ENCODE data around the gene TACSTD2. TPM values are rescaled to one million over a fixed set of nuclear protein-coding genes. Genes with fewer than 3 reads are reported as not detected.
"Not testable (repeated sequence)": the region's sequence is repeated elsewhere in the genome, so short reads cannot be mapped to it uniquely, and the experiment has no call there.

TACSTD2 gene
- total RNA-seq, 1 donor from 2014 or later = not detected

DNA sequence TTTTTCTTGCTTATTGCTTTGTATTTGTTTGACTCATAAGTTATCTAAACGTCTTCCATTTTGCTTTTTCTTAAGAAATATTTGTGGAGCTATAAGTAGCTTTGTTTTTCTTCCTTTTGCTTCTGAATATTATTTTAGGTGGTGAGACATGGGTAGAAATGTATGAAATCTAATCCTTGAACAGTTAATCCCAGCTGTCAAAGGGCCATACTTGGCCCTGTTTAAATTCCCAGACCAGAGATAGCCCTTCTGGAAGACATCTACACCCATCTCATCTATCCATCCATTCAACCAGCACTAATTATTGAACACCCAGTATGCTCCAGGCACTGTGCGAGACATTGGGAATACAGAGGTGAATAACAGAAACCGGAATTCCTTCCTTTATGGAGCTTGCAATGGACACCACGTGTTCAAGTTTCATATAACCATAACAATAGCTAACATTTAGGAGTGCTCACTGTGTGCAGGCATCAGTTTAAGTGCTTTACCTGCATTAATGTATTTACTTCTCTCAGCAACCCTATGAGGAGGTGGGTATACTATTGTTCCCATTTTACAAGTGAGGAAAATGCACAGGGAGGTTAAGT lies 8.7 kb downstream of the TACSTD2 start:
- no peak for DNase-seq (ENCODE audit: low read depth)

DNA sequence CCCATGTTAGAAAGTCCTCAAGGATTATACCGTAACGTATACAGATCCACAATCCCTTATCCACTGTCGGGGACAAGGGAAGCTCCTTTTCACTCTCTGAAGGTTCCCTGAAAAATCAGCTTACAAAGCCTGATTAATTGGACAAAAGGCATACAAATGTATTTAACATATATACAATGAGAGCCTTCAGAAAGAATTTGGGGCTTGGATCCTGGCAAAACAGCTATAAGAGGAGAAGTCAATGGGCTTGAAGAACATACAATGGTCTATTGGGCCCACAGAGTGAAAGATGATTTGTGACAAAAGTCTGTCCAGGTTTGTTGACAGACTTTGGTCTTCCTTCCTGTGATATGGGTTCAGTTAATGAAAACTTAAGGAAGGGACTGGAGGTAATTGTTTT lies 10.7 kb downstream of the TACSTD2 start:
- no peak for DNase-seq (ENCODE audit: low read depth)

DNA sequence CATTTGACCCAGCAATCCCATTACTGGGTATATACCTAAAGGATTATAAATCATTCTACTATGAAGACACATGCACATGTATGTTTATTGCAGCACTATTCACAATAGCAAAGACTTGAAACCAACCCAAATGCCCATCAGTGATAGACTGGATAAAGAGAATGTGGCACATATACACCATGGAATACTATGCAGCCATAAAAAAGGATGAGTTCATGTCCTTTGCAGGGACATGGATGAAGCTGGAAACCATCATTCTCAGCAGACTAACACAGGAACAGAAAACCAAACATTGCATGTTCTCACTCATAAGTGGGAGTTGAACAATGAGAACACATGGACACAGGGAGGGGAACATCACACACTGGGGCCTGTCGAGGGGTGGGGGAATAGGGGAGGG lies 13.3 kb downstream of the TACSTD2 start:
- not testable (repeated sequence) for DNase-seq (ENCODE audit: low read depth)

DNA sequence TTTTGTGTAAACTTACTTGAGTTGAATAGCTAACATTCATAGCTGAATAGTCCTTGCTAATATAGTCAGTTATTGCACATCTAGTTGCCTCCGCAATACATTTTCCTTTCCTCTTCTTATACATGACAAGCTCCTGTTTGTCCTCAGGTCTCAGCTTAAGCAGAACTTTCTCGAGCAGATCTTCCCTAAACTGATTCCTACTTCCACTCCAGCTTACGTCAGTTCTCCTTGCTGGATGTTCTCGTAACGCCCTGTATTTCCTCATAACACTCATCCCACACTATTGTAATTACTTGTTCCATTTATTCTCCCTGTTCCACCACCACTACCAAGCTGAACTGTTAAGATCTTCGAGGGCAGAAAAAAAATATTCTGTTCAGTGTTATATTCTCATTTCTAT lies 15.4 kb downstream of the TACSTD2 start:
- DNase-seq (ENCODE audit: low read depth) = no peak

DNA sequence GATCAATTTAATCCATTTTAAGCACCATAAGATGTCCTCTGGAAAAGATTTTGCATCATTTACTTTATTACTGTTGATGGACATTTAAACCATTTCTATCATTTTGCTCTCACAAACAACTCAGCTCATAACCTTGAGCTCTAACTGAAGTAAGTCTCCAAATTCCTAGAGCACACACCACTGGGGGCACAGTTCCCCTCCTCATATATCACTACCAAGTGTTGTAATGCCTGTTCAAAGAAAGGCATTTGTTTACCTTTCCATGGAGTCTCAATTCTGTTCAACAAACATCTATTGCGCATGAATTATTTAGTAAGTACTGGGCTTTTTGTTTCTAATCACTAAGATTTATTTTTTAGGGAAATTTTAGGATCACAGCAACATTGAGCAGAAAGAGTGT lies 21.7 kb downstream of the TACSTD2 start:
- no peak for DNase-seq (ENCODE audit: low read depth)

DNA sequence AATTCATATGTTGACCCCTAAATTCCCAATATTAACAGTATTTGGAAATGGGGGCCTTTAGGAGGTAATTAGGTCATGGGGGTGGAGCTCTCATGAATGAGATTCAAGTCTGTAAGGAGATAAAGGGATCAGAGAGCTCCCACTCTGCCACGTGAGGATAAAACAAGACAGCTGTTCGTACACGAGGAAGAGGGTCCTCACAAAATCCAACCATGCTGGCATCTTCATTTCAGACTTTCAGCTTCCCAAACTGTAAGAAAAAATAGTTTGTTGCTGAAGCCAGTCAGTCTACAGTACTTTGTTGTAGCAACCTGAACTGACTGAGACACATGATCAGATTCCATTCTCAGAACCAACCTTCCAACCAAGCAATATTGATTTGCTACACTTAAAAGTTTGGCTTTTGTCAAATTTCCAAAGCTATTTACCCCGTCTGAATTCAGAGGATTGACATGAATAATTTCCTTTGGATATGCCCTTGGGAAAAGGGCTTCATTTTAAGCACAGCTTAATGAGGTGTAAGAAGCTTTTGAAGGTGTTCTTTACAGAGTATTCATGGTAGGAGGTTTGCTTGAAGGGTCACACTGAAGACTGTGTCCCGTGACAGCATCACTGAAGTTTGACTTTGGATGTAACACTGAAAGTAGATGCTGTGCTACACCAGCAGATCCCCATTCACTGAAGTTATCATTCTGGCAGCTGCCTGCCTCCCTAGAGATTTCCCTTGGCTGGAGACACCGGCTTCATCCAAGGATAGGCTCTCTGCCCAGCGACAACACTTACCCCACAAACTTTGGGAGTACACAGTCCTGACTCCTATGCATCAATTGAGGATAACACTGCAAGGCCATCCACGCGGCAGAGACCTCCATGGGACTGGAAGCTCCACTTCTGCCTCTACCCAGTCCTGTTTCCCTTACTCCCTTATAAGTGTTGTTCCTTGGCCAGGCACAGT lies 25.6 kb downstream of the TACSTD2 start:
- DNase-seq (ENCODE audit: low read depth) = peak; percentile 73

DNA sequence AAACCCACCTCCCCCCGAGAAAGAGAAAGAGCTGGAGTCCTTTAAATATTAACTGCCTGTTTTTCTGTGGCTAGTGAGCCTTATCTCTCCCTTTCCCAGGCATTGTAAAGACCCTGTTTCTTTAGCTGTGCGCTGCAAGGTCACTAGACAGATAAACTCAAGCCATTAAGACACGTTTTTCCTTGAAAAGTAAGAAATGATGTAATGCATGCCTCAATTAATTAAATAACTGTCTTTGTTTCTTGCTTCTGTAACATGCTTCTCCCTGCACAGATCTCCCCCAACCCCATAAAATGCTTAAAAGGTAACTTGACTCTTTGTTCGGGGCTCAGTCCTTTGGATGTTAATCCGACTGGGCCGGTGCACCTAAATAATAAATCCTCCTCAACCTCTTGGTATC lies 27.8 kb downstream of the TACSTD2 start:
- DNase-seq (ENCODE audit: low read depth) = not testable (repeated sequence)

DNA sequence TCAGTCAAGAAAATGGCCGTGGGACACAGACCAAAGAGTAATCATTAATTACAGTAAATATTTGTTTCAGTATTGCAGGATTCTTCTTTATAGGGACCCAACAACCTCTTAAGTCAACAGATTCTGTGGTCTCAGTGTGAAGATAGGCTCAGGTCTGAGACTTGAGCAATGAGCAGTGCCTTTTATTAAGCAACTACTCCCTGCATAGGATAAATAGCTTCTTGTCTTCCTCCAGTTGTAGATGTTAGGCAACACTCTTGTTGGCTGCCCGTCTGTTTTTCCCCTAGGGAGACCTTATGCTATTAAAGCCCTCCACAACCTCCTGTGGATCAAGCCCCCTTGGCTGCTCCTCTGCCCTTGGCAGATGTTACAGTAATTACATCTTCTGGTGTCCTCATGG lies 28.7 kb downstream of the TACSTD2 start:
- DNase-seq (ENCODE audit: low read depth) = no peak

DNA sequence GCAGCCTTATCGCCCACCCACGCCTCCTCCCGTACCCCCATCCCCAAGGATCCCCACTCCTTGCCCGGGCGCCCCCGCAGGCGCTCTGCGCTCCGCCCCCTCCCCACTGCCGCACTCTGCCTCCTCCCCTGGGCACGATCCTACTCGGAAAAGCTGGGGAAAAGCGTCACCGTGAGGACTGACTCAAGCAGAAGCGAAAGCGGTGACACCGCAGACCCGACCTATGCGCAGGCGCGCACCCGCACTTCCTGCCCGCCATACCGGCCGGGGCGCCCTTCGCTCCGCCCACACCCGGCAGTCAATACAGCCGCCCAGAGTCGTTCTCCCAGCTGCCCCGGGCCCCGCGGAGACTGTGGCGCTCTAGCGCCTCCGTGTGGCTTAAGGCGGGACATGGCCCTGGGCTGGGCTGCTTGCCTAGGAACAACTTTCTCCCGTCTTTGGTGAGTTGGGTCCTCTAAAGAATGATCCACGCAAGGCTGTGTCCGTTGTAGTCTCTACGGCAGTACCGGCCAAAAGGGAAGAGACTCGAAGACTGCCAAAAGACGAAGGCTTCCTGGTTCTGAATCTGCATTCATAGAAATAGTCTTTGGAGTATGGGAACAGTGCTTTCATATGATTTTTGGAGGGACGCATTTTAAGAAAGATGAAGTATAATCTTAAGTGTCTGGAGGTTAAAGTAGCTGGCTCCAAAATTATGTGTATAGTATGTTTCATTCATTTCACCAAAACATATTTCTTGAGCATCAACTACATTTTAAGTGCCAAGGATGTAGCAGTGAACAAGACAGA lies 30.3 kb downstream of the TACSTD2 start, which contains the start of gene OMA1:
TSS of gene OMA1 (minus strand) at position 207 of the 789 bp plus-strand sequence. CDS start 7,432 bp downstream, outside the sequence.
- DNase-seq (ENCODE audit: low read depth) = peak; percentile 96

DNA sequence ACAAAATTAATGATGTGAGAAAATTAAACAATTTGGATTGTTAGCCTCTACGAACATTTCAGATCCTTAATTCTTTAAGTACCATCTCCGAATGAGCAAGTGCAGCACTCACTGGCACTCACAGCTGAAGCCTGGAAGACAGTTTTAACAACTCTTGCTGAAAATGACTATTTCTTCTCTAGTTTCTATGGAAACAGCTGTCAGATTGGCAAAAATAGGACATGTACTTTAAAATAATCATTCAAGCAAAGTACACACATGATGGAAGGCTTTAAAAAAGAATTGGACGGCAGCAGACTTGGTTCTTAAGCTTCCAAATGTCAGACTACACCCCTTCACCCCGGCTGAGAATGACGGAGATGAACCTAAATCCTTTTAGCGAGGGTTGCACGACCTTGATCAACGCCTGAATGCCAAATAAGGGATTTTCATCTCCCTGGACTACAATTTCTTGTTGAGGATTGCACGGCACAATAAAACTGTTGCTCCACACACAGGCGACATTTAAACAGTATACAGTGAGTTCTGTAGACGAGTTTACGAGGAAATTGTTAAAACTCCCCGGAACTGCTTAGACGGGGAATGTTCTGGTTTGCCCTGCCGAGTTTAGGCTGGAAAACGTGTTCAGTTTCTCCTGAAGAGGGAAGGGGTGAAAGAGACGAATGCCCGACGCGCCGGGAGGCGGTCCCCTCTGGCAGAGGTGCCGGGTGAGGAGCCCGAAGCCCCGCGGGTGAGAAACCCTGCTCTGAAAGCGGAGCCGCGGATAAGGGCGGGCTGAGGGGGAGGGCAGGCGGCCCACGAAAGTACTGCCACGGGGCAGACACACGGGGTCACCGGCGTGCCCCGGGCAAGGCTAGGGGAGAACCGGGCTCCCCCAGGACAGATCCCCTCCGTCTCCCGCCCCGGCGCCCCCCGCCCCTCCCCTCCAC lies 31.2 kb downstream of the TACSTD2 start:
- peak; percentile 87 for DNase-seq (ENCODE audit: low read depth)

DNA sequence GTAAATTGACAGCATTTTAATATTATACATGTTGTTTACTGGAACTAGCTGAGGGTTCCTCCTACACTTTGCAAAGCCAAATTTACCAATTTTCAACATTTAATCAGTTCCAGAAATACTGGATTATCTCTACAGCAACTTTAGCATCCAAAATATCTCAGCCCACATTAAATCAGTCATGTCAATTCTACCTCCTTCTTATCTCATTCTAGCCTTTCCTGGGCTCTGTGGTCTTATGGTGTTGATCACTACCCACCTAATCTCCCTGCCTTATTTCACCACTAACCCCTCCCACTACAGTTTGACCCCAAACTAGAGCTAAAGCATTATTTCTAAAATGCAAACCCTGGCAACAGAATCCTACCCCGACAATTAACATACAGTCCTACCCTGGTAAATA lies 33.8 kb downstream of the TACSTD2 start:
- DNase-seq (ENCODE audit: low read depth) = no peak

DNA sequence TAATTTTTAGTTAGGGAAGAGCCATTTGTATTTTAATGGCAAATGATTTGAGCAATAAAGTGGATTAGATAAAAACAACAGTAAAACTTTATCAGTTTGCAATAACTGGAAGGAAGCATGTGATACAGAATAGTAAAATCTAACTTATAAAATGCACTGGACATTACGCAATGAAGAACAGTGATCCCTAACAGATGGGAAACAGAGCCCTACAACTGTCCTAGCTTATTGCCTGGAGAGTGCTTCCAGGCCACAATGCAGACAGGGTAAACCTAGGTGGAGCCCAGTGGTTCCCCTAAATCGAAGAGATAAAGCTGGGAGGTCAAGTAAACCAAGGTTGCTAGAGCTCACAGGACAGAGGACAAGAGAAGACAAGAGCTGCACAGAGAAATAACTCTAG lies 37.5 kb downstream of the TACSTD2 start:
- DNase-seq (ENCODE audit: low read depth) = peak; percentile 12

DNA sequence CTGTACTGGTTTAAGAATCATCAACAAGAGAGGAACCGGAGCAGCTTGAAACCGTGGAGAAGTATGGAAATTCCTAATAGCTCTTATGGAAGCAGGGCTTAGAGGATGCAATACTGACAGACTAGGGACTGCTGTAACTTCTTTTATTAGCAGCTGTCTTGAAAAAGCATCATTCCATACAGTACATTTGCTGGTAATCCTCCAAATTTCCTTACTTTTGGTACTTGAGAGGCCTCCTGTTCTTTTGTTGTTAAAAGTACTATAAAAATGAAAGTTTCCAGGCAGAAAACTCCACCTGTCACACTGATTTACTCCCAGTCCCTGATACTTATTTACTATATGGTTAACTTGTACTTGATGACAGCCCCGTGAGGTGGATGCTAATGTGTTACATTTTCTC lies 38.2 kb downstream of the TACSTD2 start:
- no peak for DNase-seq (ENCODE audit: low read depth)

DNA sequence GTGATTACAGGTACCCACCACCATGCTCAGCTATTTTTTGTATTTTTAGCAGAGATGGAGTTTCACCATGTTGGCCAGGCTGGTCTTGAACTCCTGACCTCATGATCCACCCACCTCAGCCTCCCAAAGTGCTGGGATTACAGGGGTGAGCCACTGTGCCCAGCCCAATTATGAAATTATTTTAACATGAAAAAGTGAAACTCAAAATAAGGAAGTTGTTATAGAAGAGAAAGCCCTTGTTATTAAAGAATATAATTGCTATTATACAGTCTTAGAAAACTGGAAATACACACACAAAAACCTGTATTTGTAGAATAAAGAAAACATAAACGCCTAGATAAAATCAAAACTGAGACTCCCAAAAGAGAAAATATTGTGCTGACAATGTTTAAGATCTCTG lies 45.2 kb downstream of the TACSTD2 start:
- DNase-seq (ENCODE audit: low read depth) = not testable (repeated sequence)

DNA sequence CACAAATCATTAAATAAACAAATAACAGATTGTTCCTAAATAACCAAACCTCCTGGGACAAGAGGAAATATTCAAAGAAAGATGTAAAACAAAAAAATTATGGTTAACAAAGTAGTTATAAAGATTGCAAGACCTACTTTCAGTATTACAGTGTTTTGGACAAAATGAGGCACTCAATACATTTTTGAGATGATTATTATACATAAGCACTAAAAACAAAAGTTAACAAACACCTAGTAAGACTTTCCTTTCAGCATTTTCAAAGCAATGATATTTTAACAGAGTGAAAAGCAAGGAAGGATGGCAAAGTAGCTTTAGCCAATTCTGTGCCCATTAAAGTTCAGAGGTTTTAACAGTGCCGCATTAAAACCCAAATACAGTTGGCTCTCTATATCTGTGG lies 47.8 kb downstream of the TACSTD2 start:
- DNase-seq (ENCODE audit: low read depth) = no peak

DNA sequence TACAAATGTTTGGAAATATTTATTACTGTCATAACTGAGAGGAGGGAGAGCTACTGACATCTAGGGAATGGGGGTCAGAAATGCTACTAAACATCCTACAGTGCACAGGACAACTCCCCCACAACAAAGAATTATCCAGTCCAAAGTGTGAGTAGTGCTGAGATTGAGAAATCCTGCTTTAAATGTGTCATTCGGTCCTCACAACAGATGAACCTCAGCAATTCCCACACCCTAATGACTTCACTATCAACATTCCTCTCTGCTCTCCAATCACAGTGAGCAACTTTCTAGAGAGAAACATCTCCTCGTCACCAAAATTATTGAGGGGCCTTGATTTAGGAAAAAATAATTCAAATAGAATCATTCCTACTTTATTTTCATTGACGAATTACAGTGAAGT lies 48.5 kb downstream of the TACSTD2 start:
- peak; percentile 53 for DNase-seq (ENCODE audit: low read depth)
